Tibial nerve (tissue), 4 donors: ENCODE results near the gene FGL2.
"Not testable (repeated sequence)": the region's sequence is repeated elsewhere in the genome, so short reads cannot be mapped to it uniquely, and the experiment has no call there.

Source experiments
- EP300 ChIP-seq, 2 donors: sonication (generic); formaldehyde crosslinking; IDR thresholded peaks; one replicate each; pipeline ENCODE4 v1.6.1; 2017; ENCODE audit warnings: antibody characterized with exemption in 2 of 2, mild to moderate bottlenecking in 1 of 2
- POLR2A ChIP-seq, 2 donors: fragments of 450-650 bp; IDR thresholded peaks; one replicate each; pipeline ENCODE4 v1.6.1; 2017; ENCODE audit warnings: antibody characterized with exemption in 2 of 2, mild to moderate bottlenecking in 2 of 2, moderate library complexity in 2 of 2
- TF ChIP-seq, protein P1 (sequence below), 5 experiments: fragments of 200-600 bp in 3 of 5; fragments of 450-650 bp in 2 of 5; sonication (generic) in 3 of 5; IDR thresholded peaks; one replicate each; pipeline ENCODE4 v1.5.1; 2016 to 2019; ENCODE audit warnings: antibody characterized with exemption in 5 of 5, mild to moderate bottlenecking in 3 of 5, moderate library complexity in 2 of 5

DNA sequence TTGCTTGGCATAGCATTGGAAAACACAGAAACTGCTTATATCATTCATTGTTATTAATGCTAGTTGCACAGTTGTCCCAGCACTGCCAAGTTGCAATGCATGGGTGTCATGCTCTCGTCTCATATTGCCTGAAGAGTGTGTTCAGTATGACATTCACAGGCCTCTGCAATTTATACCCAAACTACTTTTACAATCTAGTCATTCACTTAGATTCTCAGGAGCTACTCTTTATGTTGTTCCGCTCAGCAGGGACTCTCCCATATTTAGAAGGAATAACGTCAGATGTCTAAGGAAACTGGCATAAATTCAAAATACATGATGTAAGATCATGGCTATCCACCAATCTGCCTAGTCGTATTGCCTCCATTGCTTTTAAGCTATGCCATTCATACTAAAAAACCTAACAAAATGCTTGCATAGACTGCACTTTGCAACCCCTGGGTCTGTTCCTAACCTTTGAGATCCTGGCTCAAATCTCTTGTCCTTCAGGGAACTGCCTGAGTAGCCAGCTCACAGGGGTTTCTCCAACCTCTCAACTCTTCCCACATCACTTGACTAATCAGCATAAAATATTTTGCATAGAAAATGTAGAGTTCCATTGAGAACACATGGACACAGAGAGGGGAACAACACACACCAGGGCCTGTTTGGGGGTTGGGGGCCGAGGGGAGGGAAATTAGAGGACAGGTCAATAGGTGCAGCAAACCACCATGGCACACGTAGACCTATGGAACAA is 27.0 kb downstream of the FGL2 start:
- TF ChIP-seq, protein P1, sequence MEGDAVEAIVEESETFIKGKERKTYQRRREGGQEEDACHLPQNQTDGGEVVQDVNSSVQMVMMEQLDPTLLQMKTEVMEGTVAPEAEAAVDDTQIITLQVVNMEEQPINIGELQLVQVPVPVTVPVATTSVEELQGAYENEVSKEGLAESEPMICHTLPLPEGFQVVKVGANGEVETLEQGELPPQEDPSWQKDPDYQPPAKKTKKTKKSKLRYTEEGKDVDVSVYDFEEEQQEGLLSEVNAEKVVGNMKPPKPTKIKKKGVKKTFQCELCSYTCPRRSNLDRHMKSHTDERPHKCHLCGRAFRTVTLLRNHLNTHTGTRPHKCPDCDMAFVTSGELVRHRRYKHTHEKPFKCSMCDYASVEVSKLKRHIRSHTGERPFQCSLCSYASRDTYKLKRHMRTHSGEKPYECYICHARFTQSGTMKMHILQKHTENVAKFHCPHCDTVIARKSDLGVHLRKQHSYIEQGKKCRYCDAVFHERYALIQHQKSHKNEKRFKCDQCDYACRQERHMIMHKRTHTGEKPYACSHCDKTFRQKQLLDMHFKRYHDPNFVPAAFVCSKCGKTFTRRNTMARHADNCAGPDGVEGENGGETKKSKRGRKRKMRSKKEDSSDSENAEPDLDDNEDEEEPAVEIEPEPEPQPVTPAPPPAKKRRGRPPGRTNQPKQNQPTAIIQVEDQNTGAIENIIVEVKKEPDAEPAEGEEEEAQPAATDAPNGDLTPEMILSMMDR (IDR thresholded peaks at IDR 0.05), result not testable (repeated sequence)
- TF ChIP-seq POLR2A, EP300 (IDR thresholded peaks at IDR 0.05): not testable (repeated sequence)
